Right lobe of liver (tissue), 4 donors: ENCODE measurements around the gene PSG1.

ENCODE experiments used
- POLR2A ChIP-seq: fragments of 450-650 bp; IDR thresholded peaks from one replicate; pipeline ENCODE4 v1.6.1; 2017; ENCODE audit warnings: antibody characterized with exemption, mild to moderate bottlenecking
- TF ChIP-seq, protein P1 (sequence below), 4 donors: fragments of 200-600 bp in 3 of 4; fragments of 450-650 bp in 1 of 4; IDR thresholded peaks; one replicate each; pipeline versions ENCODE4 v1.5.1 to v1.8.0; 2016 to 2022; ENCODE audit warnings: antibody characterized with exemption in 4 of 4, mild to moderate bottlenecking in 2 of 4
- donor health status: DM: no; HTN: no; CAD: no.
- donor health status: DM: no; HTN: no; CAD: no.
- donor health status: DM: no; HTN: yes; CAD: no.

DNA sequence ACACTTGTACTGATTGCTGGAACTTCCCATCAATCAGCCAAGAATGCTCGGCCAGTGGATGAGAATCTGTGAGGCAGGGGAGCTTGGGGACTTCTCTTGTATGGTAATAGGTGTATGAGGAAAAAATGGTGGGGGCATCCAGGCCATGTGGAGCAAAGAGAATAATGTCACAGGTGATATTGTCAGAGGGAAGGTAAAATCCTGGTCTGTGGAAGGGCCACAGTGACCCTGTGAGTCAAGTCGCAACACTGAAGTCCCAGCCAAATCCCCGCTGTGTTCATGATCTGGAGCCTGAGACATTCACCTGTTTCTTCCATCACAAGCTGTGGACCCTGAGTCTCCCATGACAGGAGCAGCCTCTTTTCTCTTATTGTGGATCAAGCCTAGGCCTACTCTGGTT lies 49.4 kb upstream of the PSG1 start:
- no peak for TF ChIP-seq POLR2A
- TF ChIP-seq, protein P1, sequence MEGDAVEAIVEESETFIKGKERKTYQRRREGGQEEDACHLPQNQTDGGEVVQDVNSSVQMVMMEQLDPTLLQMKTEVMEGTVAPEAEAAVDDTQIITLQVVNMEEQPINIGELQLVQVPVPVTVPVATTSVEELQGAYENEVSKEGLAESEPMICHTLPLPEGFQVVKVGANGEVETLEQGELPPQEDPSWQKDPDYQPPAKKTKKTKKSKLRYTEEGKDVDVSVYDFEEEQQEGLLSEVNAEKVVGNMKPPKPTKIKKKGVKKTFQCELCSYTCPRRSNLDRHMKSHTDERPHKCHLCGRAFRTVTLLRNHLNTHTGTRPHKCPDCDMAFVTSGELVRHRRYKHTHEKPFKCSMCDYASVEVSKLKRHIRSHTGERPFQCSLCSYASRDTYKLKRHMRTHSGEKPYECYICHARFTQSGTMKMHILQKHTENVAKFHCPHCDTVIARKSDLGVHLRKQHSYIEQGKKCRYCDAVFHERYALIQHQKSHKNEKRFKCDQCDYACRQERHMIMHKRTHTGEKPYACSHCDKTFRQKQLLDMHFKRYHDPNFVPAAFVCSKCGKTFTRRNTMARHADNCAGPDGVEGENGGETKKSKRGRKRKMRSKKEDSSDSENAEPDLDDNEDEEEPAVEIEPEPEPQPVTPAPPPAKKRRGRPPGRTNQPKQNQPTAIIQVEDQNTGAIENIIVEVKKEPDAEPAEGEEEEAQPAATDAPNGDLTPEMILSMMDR (IDR thresholded peaks at IDR 0.05), result no peak
